ENCODE measurements around the gene ACSM5. TPM values are rescaled to one million over a fixed set of nuclear protein-coding genes. Genes with fewer than 3 reads are reported as not detected.
"Not testable (repeated sequence)": the region's sequence is repeated elsewhere in the genome, so short reads cannot be mapped to it uniquely, and the experiment has no call there.

Gene ACSM5
- total RNA-seq, 1 experiment from 2014 or later = 29.6 TPM

DNA sequence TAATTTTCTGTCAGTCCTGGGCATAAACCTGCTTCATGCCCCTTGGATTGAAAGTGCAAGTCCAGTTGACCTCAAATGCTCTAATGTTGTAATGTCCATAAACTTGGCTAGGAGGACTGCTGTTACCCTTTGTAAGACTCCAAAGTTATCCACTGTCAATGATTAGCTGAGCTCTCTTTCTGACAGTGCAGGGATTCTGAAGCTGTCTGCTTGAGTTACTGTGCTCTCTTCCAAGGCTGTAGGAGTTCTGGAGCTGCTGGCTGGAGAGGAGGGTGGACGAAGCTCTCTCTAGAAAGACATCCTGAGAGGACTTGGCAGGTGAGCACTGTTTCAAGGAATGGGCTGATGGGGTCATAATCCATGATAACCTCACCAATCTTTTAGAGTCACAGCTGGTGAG is 42.0 kb downstream of the ACSM5 start, which contains the start of gene ACSM2A:
TSS of gene ACSM2A (plus strand) at position 158 of the 400 bp plus-strand sequence. CDS start 8,594 bp downstream, outside the sequence.
- not testable (repeated sequence) for DNase-seq (ENCODE audit: low read depth)

DNA sequence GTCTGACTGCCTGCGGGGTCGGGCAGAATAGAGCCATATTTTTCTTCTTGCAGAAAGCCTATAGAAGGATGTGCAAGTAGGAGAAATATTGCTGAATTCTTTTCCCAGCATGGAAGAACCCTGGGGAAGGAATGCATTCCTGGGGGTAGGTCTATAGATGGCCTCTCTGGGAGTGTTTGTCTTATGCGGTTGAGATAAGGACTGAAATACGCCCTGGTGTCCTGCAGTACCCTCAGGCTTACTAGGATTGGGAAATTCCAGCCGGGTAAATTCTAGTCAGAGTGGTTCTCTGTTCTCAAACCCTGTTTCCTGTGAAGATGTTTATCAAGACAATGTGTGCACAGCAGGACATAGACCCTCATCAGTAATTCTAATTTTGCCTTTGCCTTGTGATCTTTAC is 44.3 kb downstream of the ACSM5 start:
- DNase-seq (ENCODE audit: low read depth) = not testable (repeated sequence)

DNA sequence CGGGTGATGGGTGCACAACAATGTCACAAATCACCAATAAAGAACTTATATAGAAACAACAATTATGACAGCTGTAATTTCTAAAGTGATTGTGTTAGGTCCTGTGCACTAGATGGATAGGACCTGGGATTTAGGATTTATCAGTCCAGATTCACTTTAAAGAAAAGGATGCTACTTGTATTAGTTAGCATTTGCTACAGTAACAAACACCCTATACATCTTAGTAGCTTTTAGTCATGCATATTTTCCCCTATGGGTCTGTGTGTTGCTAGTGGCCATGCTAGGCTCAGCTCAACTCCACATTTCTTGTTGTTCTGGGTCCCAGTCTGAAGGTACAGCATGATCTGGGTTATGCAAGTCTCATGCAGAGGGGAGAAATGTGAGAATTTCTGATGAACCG is 49.9 kb downstream of the ACSM5 start:
- not testable (repeated sequence) for DNase-seq (ENCODE audit: low read depth)

DNA sequence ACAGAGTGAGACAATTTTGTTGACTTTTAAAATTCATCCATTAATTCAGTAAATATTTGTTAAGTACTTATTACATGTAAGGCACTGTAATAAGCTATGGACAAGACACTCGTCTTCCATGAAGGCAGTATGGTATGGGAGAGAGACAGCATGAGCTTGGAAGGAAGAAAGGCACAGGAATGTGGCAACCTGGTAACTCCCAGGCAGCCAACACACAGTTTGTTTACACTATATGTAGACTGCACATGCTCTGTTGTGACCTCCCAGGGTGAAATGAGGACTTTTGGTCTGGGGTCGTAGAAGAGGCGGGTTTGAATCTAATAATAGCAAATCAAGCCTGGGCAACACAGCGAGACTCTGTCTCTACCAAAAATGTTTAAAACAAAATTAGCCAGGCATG is 51.0 kb downstream of the ACSM5 start:
- DNase-seq (ENCODE audit: low read depth) = not testable (repeated sequence)

DNA sequence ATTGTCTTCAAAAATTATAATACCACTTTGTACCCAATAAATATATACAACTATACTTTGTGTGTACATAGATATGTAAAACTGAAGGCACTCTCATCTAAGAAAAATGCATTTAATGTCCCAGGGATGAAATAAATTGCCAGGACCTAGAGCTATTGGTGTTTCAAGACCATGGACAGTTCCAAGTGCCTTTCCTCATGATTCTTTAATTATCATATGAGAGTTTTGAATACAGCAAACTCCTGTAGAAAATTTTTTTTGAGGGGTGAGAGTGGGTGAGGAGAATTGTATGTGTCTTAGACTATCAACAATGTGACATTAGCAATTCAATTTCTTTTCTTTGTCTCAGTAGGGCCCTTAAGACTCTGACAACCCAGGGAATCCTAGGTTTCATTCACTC is 59.6 kb downstream of the ACSM5 start:
- not testable (repeated sequence) for DNase-seq (ENCODE audit: low read depth)

DNA sequence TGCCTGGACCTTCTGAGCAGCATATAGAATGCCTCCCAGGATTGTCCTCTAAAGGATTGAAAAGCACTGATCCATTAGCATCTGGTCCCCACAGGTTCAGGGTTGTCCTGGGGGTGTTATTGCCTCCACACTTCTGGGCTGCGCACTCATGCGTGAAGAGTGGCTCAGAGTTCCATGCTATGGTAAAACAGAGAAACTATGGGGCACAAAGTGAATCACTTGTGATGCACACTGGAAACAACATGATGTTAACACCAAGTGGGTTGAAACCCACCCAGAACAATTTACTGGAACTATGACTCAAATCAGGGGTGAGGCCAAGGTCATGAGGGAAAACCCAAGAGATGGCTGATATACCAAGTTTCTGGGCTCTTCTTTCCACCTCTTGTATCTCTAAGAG is 60.6 kb downstream of the ACSM5 start:
- not testable (repeated sequence) for DNase-seq (ENCODE audit: low read depth)

DNA sequence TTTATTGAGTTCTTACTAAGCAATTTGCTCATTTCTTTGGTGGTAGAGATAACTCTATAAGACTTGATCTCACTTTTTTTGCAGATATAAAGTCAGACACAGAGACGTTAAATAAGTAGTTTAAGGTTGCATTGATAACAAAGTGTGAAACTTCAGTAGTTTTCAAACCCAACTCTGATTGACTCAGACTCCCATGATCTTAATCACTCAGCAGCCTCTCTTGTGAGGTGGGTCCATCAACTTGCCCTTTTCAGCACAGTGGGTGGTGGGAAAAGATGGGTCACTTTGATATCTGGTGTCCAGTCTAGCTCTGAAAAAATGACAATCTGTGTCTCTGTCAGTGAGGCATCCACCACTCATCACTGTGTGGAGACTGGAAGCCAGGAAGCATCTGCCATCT is 61.4 kb downstream of the ACSM5 start:
- not testable (repeated sequence) for DNase-seq (ENCODE audit: low read depth)

DNA sequence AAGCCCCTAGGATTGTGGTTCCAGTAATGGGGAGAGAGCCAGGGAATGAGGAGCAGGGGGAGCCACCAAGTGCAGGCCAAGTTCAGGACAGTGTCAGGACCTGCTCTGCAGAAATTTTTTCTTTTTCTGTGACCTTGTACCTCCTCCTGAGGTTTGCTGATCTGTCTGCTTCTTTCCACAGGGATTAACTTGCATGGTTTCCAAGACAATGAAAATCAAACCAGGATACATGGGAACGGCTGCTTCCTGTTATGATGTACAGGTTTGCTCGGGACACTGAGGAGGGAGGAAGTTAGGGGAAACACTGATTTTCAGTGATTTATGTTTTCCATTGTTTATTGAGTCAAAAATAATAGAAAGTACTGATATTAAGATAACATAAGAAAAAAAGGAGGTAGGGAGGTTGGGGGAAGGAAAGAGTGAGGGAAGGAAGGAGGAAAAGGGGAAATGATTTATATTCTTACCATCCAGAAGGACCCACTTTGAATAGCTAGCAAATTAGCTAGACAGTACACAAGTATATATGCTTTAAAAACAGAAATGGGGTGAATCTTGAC is 67.9 kb downstream of the ACSM5 start:
- not testable (repeated sequence) for DNase-seq (ENCODE audit: low read depth)

DNA sequence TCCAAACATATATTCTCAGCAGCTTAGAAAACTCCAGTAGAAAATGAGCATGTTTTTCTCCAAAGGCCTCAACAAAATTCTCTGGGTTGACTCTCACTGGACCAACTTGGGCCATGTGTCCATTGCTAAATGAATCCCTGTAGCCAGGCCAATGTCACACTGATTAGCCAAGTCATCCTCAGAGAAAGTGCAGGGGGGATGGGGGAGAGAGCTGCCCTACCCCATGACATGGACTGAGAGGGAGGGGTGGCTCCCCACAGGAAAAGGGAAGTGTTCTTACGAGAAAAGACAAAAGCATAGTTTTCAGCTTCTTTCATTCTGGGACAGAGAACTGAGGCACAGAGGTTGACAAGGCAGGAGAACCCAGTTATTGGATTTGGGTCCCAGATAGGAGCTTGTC is 74.7 kb downstream of the ACSM5 start:
- DNase-seq (ENCODE audit: low read depth) = not testable (repeated sequence)

DNA sequence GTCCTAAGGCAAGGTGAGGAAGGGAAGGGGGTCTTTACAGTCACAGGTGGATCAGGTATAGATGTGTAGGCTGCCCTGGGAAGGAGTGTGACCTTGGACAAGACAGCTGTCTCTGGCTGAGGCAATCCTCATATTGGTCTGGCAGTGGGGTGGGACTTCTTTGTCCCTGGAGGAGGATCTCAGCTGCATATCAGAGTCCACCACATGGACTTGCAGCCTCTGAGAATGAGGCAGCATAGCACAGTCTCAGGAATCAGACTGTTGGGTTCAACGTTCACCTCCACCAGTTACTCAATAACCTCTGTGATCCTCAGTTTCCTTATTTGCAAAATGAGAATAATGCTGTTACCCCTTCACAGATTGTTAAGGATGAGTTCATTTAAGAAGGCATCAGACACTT is 75.4 kb downstream of the ACSM5 start:
- no peak for DNase-seq (ENCODE audit: low read depth)

DNA sequence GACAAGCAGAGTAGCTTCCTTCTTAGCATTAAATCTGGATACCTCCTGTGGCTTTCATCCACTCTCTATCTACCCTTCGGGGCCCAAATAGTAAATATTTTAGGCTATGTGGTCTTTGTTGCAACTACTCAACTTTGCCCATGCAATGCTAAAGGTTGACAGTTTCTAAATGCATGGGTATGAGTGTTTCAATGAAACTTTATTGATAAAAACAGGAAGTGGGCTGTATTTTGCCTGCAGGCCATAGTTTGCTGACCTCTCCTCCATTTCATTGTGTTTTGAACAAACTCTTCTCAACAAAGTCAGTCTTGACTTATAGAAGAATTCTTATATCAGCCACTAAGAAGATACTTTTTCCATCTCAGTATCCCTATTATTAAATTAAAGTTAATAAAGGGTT is 76.1 kb downstream of the ACSM5 start:
- no peak for DNase-seq (ENCODE audit: low read depth)

Other genes with a start within 250 kb of the ACSM5 start
- gene GP2, start 82.0 kb upstream of the ACSM5 start, total RNA-seq (2014; rRNA removed; shearing (Covaris generic)) = not detected in 2 replicates
- not detected in 2 replicates for gene UMOD, start 56.8 kb upstream of the ACSM5 start, total RNA-seq (2014; rRNA removed; shearing (Covaris generic))
- gene PDILT, start 4.8 kb upstream of the ACSM5 start, total RNA-seq (2014; rRNA removed; shearing (Covaris generic)) = not detected in 2 replicates
- not detected in 2 replicates for gene ACSM2A, start 42.0 kb downstream of the ACSM5 start, total RNA-seq (2014; rRNA removed; shearing (Covaris generic))
- not detected in 2 replicates for gene ACSM2B, start 166.8 kb downstream of the ACSM5 start, total RNA-seq (2014; rRNA removed; shearing (Covaris generic))